NCI-H1417 treated with DMSO at 0.1 percent for 48 hours (cell line): ENCODE measurements around the gene CAPN11.

Source experiments
- DNase-seq: peaks from one replicate; lab custom pipeline; 2025; lab: John Stamatoyannopoulos, UW

The CAPN11 gene

DNA sequence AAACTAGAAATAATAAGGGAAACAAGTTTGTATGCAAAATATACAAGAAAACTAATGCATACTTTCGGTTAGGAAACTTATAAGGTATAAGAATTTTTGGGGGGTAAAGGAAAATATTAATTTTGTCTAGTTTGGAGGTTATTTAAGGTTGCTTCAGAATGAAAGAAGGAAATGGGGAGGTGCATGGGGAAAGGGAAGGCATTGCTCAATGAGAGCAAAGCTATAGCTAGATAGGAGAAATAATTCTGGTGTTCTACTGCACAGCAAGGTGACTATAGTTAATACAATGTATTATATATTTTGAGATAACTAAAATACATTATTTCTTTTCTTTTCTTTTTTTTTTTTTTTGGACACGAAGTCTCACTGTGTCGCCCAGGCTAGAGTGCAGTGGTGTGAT, 52.7 kb downstream of the CAPN11 start:
- no peak for DNase-seq

DNA sequence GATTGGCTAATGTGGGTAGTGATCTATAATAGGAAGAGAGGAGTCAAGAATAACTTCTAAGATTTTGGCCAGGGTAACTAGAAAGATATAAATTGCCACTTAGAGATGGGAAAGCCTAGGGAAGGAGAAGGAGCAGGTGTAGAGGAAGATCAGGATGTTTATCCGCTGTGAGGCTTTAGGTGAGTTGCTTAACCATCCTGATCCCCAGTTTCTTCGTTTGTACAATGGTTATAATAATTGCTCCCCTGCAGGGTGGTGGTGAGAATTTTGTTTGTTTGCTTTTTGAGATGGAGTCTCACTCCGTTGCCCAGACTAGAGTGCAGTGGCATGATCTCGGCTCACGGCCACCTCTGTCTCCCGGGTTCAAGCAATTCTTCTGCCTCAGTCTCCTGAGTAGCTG, 55.7 kb downstream of the CAPN11 start:
- DNase-seq: no peak

DNA sequence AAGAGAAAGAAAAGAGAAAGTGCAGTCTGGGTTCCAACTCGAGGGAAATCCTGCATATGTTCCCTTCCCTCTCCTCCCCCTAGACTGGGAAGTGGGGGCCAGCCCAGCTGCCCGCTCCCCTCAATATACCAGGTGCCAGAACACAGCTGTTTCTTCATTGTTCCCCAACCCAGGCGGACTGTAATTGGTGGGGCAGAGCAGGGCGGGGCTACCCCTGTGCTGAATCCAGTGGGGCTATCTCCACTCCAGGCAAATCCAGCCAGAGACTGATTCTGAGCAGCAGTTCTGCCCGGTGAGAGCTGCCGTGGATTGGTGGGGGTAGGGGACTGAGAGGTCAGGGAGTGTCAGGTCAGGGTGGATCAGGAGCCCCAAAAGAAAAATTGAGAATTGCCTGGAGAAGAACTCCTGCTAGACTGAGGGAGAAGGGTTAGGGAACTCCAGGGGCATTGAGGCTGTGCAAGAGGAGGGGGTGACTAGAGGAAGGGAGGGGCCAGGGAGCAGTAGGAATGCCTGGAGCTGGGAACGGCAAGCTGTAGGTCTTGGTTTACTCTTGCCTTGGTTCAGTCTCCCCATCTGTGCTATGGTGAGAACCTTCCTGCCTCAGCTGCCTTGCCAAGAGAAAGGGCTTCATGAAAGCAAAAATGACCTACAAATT, 58.2 kb downstream of the CAPN11 start, which contains the start of gene MYMX:
TSS of gene MYMX (plus strand) at position 250 of the 655 bp plus-strand sequence. CDS start 546 bp downstream, outside the sequence.
- DNase-seq: no peak

DNA sequence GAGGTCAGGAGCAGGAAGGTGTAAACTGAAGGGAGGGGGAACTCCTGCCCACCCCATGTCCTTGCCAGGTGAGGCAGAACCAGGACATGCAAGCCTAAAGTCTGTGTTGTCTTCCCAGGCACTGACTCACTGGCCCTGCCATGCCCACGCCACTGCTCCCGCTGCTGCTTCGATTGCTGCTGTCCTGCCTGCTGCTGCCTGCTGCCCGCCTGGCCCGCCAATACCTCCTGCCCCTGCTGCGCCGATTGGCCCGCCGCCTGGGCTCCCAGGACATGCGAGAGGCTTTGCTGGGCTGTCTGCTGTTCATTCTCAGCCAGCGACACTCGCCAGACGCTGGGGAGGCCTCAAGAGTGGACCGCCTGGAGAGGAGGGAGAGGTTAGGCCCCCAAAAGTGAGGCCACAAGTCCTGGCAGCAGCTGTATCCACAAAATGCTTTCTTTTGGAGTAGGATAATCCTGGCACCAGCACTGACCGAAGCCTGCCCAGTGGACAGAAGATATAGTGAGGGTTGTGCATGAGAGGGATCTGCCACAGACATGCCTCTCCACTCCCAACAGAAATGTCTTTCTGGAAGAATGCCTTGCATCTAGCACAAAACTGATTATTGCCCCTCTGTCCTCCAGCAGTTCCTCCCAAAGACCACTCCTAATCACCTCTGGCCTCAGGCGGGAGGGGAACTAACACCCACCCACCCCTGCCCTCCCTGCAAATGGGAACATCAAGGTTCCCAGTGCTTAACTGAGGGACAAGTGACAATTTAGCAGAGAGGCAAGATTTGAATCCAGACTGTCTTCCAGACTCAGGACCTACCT, 58.9 kb downstream of the CAPN11 start:
- no peak for DNase-seq

DNA sequence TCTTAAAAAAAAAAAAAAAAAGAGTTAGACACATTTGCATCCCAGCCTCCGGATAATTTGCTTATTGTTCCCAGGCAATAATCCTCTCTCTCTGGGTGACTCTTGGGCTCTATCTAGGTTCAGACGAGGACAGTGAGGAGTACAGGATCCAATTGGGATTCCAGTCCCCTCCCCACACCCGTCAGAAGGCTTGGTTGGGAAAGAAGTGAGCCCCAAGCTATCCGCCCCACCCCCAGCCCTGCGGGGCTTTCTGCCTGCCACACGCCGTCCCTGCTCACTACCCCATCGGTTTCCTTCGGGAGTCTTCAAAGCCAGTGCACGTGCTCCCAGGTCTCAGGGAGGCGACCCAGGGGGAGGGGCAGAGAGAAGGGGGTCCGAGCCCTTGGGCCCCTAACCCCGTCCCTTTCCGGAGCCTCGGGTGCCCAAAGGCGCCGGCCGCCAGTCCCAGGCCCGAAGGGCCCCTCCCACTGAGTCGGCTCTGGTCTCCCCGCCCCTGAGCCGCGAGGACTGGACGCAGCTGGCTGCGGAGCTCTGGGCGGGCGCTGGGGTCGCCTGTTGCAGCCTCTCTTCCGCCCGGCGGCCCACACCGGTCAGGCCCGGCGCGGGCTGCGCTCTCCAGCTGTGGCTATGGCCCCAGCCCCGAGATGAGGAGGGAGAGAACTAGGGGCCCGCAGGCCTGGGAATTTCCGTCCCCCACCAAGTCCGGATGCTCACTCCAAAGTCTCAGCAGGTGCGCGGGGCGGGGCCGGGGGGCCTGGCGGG, 60.6 kb downstream of the CAPN11 start:
- no peak for DNase-seq

DNA sequence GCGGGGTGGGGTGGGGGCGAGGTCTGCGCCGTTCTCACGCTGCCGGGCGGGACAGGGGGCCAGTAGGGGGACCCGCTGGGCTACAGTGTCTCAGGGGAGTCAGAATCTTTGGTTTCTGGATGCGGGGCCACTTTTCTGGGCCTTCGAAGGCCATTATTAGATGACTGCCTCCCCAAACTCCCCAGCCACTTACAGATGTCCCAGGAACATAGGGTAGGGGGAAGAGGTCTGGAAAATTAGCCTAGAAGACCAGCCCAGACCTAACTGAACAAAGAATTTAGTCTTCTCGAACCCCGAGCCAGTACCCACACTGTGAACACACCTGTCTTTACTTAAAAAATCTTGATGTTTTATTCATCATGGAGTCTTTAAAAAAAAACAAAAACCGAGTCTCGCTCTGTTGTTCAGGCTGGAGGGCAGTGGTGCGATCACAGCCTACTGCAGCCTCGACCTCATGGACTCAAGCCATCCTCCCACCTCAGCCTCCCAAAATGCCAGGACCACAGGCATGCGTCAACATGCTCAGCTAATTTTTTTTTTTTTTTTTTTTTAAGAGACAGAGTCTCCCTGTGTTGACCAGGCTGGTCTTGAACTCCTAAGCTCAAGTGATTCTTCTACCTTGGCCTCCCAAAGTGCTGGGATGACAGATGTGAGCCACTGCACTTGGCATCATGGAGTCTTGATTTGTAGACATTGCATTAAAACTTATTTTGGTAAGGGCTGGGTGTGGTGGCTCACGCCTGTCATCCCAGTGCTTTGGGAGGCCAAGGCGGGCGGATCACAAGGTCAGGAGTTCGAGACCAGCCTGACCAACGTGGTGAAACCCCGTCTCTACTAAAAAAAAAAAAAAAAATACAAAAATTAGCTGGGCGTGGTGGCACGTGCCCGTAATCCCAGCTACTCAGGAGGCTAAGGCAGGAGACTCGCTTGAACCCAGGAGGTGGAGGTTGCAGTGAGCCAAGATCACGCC, 61.5 kb downstream of the CAPN11 start:
- no peak for DNase-seq

DNA sequence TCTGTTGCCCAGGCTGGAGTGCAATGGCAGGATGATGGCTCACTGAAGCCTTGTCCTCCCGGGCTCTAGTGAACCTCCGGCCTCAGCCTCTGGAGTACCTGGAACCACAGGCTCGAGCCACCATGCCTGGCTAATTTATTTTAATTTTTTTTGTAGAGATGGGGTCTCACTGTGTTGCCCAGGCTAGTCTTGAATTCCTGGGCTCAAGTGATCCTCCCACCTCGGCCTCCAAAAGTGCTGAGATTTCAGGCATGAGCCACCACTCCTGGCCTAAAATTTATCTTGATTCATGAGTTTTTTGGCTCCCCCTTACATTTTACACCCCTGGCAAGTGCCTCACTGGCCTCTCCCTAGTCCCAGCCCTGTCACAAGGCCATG, 62.3 kb downstream of the CAPN11 start:
- no peak for DNase-seq

DNA sequence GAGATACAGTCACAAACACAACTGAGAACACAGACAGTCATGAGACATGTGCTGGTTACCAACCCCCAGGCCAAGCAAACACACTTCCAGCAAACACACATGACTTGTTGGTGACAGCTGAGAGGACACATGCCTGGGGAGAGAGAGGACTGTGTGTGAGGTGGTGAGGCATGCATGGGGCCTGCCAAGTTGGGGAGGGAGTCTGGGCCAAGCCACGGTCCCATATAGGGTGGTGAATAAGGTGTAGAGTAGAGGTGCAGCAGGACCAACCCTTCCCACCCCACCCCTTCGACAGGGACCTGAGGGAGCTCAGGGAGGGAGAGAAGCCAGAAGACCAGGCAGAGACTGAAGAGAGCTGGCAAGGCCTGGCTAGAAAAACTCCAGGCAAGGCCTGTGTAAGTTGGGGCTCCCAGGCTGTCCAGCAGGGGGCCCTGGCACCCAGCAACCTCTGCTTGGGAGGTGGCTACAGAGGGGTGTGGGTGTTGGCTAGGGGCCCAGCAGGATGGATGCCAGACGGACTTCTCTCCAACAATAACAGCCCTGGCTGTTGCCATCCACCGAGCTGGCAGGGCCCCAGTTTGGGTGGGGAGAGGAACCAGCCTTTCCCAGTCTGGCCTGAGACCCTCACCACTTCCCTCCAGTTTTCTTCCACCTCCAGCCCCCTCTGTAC, 62.8 kb downstream of the CAPN11 start:
- no peak for DNase-seq

DNA sequence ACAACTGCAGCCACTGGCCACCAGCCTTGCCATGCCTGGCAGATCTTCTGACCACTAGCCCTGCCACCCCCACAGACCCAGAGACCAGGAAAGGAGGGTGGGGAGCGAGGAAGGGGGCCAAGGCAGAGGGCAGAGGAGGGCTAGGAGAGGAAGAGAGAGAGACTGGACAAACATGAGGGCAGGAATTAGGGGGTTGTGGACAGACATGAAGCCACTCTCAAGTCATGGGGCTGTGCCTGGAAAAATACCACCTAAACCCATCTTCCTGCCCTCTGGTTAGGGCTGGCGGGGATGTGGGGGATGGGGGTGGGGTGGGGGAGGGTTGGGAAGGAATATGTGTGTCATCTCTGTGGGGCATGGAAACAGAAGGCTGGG, 63.3 kb downstream of the CAPN11 start:
- no peak for DNase-seq

DNA sequence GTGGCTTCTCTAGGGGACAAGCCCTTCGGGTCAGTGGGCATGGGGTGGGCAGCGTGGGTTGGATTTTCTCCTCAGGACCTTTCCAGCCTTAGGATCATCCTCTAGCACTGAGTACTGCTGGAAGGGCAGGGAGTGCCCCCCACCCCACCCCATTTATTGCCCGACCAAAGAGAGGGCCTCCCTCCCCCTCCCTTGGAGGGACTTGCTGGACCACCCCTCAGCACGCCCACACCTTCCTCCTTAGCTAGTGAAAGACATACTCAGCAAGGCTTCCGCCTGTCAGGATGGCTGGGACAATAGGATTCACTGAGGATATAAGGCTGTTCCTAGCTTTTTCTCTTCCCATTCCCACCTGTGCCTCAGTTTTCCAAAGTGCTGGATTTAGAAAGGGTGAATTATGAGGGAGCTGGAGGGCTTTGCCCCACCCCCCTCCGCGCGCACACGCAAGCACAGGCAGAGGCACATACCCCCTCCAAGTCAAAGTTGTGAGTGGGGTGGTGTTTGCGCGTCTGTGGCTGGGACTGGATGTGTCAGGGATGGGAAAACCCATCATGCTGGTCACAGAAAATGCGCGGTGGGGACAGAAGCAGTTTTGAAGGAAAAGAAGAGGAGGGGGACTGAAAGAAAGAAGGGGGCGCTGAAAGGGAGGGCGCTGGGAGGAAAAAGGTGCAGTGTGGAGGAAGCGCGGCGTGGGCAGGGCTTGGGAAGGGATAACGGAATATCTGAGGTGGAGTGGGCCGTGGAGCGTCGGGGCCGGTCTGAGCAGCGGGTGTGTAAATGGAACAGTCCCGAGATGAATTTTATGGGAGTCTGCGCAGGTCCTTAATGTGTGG, 64.1 kb downstream of the CAPN11 start:
- no peak for DNase-seq

DNA sequence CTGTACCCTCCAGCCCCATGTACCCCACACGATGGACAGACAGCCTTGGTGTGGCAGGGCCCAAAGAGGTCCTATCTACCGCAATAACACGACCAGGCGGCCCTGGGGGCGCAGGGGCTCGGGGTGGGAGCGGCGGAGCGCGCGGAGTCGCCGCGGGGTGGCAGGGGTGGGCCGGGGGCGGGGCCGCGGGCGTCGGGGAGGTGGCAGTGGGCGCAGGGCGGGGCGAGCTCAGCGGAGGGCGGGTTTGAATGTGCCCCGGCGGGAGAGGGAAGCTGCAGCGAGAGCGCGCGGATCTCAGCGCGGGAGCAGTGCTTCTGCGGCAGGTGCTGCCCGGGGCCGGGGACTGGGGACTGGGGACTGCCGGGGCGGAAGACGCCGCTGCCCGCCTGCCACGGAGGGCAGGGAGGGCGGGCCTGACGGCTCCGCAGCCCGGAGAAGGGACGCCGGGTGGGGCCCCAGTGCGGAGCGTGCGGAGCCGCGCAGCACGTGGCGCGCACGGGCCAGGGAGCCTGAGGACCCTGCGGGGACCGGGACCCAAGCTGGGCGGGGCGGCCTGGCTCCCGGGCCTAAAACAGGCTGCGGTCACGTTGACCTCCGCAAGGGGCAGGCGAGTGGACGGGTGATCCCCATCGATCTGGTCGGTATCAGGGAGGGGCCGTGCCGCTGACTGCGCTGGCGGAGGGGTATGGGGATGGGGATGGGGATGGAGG, 64.9 kb downstream of the CAPN11 start, which contains the start of gene SLC29A1:
TSS of gene SLC29A1 (plus strand) at position 277 of the 710 bp plus-strand sequence. CDS start 3,719 bp downstream, outside the sequence.
- DNase-seq: no peak

DNA sequence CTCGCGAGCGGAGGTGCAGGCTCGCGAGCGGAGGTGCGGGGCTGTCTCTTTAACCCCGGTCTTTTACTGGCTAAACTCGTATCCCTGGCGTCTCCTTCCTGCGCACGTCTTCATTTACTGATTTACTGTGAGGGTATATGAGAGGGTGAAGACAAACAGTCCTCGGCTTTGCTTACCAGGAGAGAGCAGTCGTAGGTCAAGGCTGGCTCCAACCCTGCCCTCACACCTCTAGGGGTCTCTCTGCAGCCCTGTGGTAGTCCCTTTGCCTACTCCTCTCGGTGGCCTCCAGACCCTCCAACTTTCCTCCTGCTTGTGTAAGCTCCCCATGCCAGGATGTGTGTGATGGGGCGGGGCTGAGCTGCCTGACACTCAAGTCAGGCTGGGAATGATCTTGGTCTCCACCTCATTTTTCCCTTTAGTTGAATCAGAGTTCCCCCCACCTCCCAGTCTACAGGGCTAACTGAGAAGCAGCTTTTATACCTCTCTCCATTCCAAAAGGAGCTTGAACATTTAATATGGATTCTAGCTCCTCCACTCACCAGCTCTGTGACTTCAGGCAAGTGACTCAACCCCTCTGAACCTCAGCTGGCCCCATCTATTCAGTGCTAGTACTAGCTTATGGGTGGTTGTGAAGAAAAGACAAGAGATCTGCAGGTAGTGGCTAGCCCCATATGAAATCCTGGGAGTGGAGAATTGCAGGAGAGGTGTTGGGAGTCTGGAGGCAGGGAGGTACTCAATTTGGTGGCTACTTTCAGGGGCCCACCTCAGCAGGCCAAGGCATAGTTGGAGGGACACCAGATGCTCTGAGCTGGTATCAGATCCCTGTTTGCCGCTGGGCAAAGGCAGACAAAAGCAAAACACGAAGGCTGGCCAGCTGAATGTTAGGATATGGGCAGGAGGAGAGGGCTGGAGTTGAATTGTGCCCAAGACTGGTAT, 65.7 kb downstream of the CAPN11 start:
- no peak for DNase-seq

DNA sequence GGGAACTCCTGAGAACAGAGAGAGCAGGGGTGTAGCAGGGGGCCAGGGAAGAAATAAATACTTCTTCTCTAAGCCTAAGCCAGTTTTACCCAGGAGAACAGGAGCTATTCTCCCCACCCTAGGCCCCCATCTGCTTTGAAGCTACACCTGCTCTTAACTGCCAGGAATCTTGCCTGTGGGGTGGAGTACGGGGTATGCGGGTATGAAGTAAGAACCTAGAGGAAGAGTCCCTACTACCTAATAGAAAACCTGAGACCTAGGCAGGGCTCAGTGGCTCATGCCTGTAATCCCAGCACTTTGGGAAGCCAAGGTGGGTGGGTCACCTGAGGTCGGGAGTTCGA, 66.3 kb downstream of the CAPN11 start:
- DNase-seq: no peak

DNA sequence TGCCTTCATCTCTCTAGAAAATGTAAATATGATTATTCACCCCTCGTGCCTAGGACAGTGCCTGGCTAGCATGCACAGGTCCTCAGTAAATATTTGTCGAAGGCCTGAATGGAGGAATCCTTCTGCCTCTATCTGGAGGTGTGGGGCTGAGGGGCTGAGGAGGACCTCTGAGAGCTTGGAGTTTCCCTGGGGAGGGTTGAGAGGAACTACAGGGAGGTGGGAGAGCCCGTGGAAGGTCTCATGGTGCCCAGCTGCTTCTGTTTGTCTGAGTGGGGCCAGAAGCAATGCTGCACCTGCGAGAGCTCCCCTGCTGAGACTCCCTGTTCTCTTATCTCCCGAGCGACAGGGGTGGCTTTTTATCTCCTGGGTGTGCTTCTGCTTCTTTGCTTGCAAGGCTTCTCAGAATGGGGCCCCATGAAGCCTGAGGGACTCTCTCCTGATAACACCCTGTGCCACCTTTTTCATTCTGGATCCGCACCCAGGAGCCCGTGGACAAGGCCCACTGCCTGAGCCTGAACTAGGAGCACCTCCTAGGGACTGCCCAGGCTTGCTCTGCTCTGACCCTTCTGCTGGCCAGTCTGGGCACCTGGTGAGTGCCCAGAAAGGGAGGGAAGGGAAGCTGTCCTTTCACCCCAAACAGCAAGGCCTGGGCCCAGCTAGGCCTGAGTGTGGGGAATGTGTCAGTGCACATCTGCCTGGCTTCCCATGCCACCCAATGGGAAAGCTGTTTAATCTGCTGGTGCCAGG, 67.1 kb downstream of the CAPN11 start:
- no peak for DNase-seq

DNA sequence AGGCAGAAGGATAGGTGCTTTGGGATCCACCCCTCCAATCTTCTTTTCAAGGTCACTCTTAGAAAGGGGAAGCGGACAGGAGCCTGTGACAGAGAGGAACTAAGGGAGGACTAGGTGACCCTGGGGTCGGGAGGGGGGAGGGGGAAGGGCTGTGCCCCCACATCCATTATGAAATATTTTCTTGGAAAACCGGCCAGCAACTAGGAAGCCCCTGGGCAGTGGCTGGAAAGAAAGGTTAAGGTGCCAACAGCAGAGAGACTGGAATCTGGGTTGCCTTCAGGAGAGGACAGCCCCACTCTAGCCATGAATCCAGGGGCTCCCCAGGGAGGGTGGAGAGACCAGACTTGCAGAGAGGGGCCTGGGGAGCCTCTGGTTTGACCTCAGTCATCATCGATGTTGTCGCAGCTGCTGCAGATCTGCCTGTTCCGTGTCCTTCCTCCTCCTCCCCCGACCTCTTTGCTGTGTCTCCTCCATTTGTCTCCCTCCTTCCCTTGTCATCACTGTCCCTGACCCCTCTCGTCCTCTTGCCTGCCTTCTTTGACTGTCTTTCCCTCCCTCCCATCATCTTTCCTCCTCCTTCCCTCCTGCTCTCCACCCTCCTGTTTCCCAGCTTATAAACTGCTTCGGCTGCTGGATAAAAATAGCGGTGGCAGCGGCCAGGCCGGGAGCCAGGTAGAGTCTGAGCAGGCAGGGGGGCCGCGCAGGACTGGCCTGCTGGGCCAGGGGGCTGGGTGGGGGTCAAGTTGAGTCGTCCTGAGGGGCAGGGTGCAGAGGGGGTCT, 67.9 kb downstream of the CAPN11 start:
- DNase-seq: no peak

DNA sequence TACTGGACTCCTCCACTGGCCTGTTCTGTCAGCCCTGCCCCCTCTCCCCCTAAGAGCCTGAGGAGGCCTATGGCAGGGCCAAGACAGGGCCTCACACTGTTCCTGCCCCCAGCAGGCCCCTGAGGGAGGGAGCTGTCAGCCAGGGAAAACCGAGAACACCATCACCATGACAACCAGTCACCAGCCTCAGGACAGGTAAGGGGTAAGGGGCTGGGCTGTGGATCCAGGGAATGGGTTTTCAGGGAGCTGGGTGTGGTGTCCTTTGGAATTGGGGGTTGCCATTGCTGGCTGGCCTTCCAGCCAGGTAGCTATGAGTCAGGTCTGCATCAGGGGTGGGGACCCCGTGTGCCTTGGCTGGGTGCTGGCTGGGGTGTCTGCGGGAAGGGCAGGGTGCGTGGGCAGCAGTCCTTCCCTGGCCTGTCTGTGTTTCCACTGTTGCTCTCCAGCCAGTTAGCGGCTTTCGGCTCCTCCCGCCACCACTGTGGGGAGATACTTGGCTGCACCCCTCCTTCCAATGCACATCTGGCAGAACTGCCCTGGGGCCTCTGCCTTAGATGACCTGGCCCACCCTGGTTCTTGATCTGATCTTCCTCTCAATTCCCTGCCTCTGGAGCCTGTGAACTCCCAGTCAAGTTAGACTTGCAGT, 68.7 kb downstream of the CAPN11 start:
- no peak for DNase-seq
